WTC11 (cell line): Measurements from ENCODE around the gene ETV3.

Experiments
- CREM ChIP-seq: sonication (generic); formaldehyde crosslinking; IDR thresholded peaks from 2 replicates; pipeline ENCODE4 v1.8.1; 2022; ENCODE audit warnings: mild to moderate bottlenecking, missing genetic modification reagents, moderate library complexity
- CTCF ChIP-seq: fragments of 200-600 bp; IDR thresholded peaks from 2 replicates; pipeline ENCODE4 v1.8.0; 2022; ENCODE audit warnings: antibody characterized with exemption
- GABPB1 ChIP-seq: sonication (generic); formaldehyde crosslinking; IDR thresholded peaks from 2 replicates; pipeline ENCODE4 v1.8.1; 2023; ENCODE audit warnings: mild to moderate bottlenecking, missing genetic modification reagents
- ZNF121 ChIP-seq: sonication (generic); formaldehyde crosslinking; IDR thresholded peaks from 2 replicates; pipeline ENCODE4 v1.8.0; 2023; ENCODE audit warnings: missing genetic modification reagents

GRCh38 chr1:157086299-157086698 lies 51.9 kb downstream of the ETV3 start:
- TF ChIP-seq CTCF: no peak
- no peak for TF ChIP-seq ZNF121 (CRISPR knock-in tag)
- TF ChIP-seq CREM (CRISPR knock-in tag): no peak
- TF ChIP-seq GABPB1 (CRISPR knock-in tag): no peak
